ENCODE data around the gene SORCS2.

The SORCS2 gene

DNA sequence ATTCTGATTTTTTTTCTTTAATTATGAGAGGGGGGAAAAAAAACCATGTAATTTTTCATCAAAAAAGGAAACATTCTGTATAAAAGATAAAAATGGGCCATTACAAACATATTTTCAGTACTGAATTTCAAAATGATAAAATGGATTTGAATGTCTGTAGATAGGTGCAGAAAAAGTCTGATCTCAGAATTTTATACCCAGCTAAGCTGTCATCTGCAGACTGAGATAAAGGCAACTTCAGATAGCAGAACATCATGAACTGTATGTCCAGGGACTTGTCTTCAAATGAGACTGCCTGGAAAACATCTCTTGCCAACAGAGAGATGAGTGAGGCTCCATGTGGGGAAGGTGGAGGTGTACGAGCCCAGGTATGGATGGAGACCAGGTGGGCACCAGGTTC lies 360.9 kb downstream of the SORCS2 start:
- H3K4me3 ChIP-seq (ENCODE audit: low read depth, low read length), result no peak overlapping the region
- no peak for DNase-seq (ENCODE audit: low read depth)
- TF ChIP-seq, protein P1, sequence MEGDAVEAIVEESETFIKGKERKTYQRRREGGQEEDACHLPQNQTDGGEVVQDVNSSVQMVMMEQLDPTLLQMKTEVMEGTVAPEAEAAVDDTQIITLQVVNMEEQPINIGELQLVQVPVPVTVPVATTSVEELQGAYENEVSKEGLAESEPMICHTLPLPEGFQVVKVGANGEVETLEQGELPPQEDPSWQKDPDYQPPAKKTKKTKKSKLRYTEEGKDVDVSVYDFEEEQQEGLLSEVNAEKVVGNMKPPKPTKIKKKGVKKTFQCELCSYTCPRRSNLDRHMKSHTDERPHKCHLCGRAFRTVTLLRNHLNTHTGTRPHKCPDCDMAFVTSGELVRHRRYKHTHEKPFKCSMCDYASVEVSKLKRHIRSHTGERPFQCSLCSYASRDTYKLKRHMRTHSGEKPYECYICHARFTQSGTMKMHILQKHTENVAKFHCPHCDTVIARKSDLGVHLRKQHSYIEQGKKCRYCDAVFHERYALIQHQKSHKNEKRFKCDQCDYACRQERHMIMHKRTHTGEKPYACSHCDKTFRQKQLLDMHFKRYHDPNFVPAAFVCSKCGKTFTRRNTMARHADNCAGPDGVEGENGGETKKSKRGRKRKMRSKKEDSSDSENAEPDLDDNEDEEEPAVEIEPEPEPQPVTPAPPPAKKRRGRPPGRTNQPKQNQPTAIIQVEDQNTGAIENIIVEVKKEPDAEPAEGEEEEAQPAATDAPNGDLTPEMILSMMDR (conservative IDR thresholded peaks at IDR 0.05; ENCODE audit: low read depth, low read length), result no peak

DNA sequence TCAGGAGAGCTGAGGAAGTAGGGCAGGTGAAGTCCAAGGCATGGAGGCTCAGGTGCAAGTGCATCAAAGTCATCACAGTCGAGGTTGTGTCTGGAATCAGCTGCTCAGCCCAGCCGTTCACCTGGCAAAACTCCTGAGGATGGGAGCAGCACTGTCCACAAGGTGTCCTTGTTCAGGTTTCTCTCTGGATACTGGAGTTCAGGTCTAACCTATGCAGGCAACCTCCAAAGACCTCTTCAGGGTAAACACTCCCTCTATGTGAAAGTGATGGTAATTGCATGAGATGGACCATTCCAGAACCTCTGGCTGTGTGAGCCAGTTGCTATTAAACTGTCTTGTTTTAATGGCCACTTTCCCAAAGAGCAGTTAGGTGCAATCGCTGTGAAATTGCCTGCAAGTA lies 362.6 kb downstream of the SORCS2 start:
- DNase-seq (ENCODE audit: low read depth), result no peak
- no peak overlapping the region for H3K4me3 ChIP-seq (ENCODE audit: low read depth, low read length)
- TF ChIP-seq, protein P1 (conservative IDR thresholded peaks at IDR 0.05; ENCODE audit: low read depth, low read length), result peak; percentile 4

DNA sequence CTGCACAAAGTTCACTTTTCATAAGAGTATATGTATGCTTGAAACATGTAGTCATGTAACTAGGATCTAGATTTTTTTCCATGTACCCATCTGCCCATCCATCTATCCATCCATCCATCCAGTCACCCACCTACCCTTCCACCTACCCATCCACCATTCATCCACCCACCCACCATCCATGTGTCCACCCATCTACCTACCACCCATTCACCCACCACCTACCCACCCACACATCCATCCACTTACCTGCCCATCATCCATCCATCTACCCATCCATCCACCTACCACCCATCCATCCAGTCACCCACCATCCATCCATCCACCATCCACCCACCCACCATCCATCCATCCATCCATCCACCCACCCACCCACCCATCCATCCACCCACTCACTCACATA lies 364.2 kb downstream of the SORCS2 start:
- TF ChIP-seq, protein P1 (conservative IDR thresholded peaks at IDR 0.05; ENCODE audit: low read depth, low read length), result no peak
- H3K4me3 ChIP-seq (ENCODE audit: low read depth, low read length), result no peak overlapping the region
- no peak for DNase-seq (ENCODE audit: low read depth)

DNA sequence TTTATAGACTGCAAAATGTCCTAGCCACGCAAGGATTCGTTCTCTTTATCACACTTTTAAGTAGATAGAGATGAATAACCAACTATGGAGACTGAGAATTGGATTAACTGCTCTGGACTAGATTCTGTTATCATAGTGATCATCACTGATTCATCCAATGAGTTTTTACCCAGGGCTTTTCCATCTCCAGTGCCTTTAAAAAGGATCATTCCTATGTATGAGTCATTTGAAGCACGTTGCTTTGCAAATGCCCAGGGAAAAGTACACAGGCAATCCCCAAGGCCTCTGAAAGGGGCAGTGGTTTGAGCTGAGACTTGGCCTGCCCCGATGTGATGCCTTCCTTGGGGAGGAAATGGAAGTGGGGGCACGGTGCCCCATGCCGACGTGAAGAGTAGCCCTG lies 365.1 kb downstream of the SORCS2 start:
- TF ChIP-seq, protein P1 (conservative IDR thresholded peaks at IDR 0.05; ENCODE audit: low read depth, low read length), result no peak
- DNase-seq (ENCODE audit: low read depth), result peak; percentile 63
- H3K4me3 ChIP-seq (ENCODE audit: low read depth, low read length), result no peak overlapping the region

DNA sequence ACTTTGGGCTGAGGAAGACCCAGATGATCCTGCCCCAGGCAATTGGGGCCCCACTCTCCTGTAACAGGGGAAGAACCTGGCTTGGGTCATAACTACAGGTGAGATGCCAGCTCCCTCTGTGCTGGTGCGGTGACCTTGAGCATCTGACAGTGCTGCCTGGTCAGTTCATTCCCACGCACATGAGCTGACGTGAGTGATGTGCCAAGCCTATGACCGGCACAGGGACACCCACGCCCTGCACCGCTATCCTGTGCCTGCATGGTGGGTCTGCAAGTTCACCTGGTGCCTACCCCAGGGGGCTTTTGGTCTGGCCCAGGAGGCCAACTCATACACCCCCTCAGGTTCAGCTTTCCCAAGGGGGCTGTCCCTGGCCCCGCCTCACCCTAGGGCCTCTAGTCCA lies 366.1 kb downstream of the SORCS2 start:
- H3K4me3 ChIP-seq (ENCODE audit: low read depth, low read length), result no peak overlapping the region
- TF ChIP-seq, protein P1 (conservative IDR thresholded peaks at IDR 0.05; ENCODE audit: low read depth, low read length), result no peak
- no peak for DNase-seq (ENCODE audit: low read depth)

DNA sequence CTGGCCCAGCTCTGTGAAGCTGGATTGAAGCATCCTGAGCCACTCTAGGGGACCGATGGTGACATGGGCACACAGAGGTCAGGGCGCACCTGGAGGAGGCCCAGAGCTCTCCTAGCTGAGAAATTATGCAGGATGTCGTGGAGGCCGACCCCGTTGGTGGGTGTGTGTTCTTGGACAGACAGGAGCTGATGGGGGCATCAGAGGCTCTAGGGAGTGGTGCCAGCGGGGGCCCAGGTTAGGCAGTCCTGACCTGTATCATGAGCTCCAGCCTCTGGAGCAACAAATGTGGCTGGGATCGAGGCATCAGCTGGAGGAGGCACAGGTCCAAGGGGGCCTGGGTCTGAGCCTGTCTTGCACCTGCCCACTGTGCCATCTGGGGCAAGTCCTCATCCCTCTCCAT lies 367.0 kb downstream of the SORCS2 start:
- TF ChIP-seq, protein P1 (conservative IDR thresholded peaks at IDR 0.05; ENCODE audit: low read depth, low read length), result no peak
- no peak overlapping the region for H3K4me3 ChIP-seq (ENCODE audit: low read depth, low read length)
- DNase-seq (ENCODE audit: low read depth), result no peak

DNA sequence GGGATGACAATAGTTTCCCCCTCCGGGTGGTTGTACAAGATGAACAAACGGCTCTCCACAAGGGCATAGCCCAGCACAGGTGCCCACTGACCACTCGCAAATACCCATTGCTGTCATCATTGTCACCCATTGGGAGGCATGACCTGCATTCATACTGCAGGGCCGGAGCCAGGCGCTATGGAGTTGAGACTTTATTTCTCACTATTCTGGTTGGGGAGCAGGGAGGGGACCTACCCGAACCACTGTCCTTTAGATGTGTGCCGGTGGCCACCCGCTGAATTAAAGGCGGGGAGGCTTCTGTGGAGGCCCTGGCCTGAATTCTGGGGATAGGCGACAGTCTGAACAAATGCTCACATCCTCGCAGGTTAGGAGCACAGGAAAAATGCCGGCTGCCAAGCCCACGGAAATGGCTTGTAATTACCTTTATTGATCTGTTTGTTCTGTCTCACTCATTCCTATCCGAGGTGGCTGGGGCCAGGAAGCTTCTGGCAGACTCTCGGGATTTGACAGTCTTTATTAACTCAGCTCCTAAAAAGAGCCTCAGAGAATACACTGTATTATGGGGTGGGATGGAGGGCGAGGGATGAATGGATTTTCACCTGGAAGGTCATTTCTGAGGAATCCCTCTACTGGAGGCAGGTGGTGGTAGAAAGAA lies 367.5 kb downstream of the SORCS2 start:
- no peak for DNase-seq (ENCODE audit: low read depth)
- H3K4me3 ChIP-seq (ENCODE audit: low read depth, low read length), result no peak overlapping the region
- TF ChIP-seq, protein P1 (conservative IDR thresholded peaks at IDR 0.05; ENCODE audit: low read depth, low read length), result no peak

Measured in choroid plexus epithelial cell (primary cell).